Pancreas (tissue), 10 donors: ENCODE measurements around the gene VWA3B. TPM values are rescaled to one million over a fixed set of nuclear protein-coding genes. Genes with fewer than 3 reads are reported as not detected.

ENCODE experiments used
- ATAC-seq, 4 donors: fragments of 200-7000 bp; cut with Tn5 transposase; one replicate each; pipeline versions ENCODE4 v1.8.0 to v1.9.1; 2020; ENCODE audit warnings: mild to moderate bottlenecking in 4 of 4, moderate library complexity in 4 of 4
- DNase-seq, 6 donors: peaks; one replicate each; pipeline ENCODE4 v3.0.0-alpha.2; 2020
- FAIRE-seq: peaks from 2 replicates; lab custom pipeline; 2012; peaks lifted over from hg19 to GRCh38; lab: Jason Lieb, UNC
- H3K27ac ChIP-seq, 4 donors: fragments of 200-600 bp; sonication (generic); 1 replicate in 3 of 4; 2 replicates in 1 of 4; pipeline versions ENCODE4 v1.5.0 to v1.8.0; 2020
- H3K27me3 ChIP-seq, 4 donors: fragments of 200-600 bp; one replicate each; pipeline ENCODE4 v1.8.0; 2021
- H3K36me3 ChIP-seq, 3 donors: fragments of 200-600 bp; sonication (generic) in 1 of 3; one replicate each; pipeline versions ENCODE4 v1.5.0 to v1.8.0; 2020 to 2021
- H3K4me1 ChIP-seq, 3 donors: fragments of 200-600 bp; one replicate each; pipeline ENCODE4 v1.8.0; 2021
- H3K4me3 ChIP-seq, 4 donors: fragments of 200-600 bp; sonication (generic) in 2 of 4; one replicate each; pipeline versions ENCODE4 v1.5.0 to v1.8.0; 2020 to 2021
- H3K9me3 ChIP-seq, 4 donors: fragments of 200-600 bp; one replicate each; pipeline ENCODE4 v1.8.0; 2021
- CTCF ChIP-seq, 4 donors: fragments of 200-600 bp; sonication (generic) in 3 of 4; IDR thresholded peaks; one replicate each; pipeline versions ENCODE4 v1.5.0 to v1.8.0; 2021; ENCODE audit warnings: antibody characterized with exemption in 4 of 4
- WGBS, 2 donors: extraction: QIAGEN DNeasy Blood & Tissue Kit; methylation state at CpG; one replicate each; pipeline ENCODE4 v1.1.7; 2013; 5-methylcytosine and 5-hydroxymethylcytosine counted together
- intact Hi-C, 3 donors: fragments of 100-400 bp; cut with DNase I; formaldehyde crosslinking; loops; one replicate each; pipeline versions ENCODE4 v1.11.1 to v1.14.2; 2022
- polyA plus RNA-seq, 2 donors: library from polyadenylated mRNA; stranded (reverse); fragments of 200-250 nt; gene quantifications; one replicate each; pipeline ENCODE4 v1.2.3, GENCODE V29; 2013
- total RNA-seq, 6 donors: library from RNA; stranded (reverse); fragmentation: NEBNext Ultra II Directional in 4 of 6; extraction: Animal tissue kit (Norgen Biotek cat#: 25700) in 4 of 6; gene quantifications; one replicate each; pipeline versions ENCODE4 v1.2.1 to v1.2.4, GENCODE V29; 2021 to 2023
- donor health status: healthy with polysubstance abuse.
- donor health status: DM: no; HTN: no; CAD: no; lungs with moderate emphysema.
- donor health status: DM: no; HTN: no; CAD: no.
- donor health status: control.
- donor health status: control.
- donor health status: Bipolar disorder and iron deficiency.
- donor health status: DM: yes; HTN: yes; CAD: no.
- donor health status: DM: no; HTN: no; CAD: no.
- donor health status: DM: no; HTN: no; CAD: no.
- donor health status: DM: yes; HTN: yes; CAD: no.

Gene VWA3B
- total and polyA plus RNA-seq, 8 donors, result 0.04 to 0.24 (median 0.07) TPM; not detected in 5

- no peak overlapping the region for H3K27ac ChIP-seq
- no peak for TF ChIP-seq CTCF (IDR thresholded peaks at IDR 0.05)
- no peaks in the 10 kb centered on the region for H3K27me3 ChIP-seq
- 76 to 77% methylated on average over 8 of the region's 8 CpGs for WGBS, 2 donors
- no peaks in the 10 kb centered on the region for H3K36me3 ChIP-seq
- FAIRE-seq, result no peak
- intact Hi-C loops, result no loop called here
- no peak for DNase-seq
- H3K9me3 ChIP-seq, result no peaks in the 10 kb centered on the region
- no peak for ATAC-seq
- no peaks in the 10 kb centered on the region for H3K4me1 ChIP-seq
- H3K4me3 ChIP-seq, result no peak overlapping the region
Measured at GRCh38 chr2:98157557-98157956, 70.6 kb downstream of the VWA3B start.

- Histone ChIP-seq H3K27ac (no peak overlapping the region), H3K4me3 (no peak overlapping the region), H3K27me3 (no peaks in the 10 kb centered on the region), H3K4me1 (no peaks in the 10 kb centered on the region), H3K9me3 (no peaks in the 10 kb centered on the region), H3K36me3 (no peaks in the 10 kb centered on the region)
- FAIRE-seq (no peak), ATAC-seq (peak; percentile 29 to 75 (median 68)), DNase-seq (peak in 1 of 6 donors; percentile 12)
- 57 to 63% methylated on average over 8 of the region's 8 CpGs for WGBS, 2 donors
- intact Hi-C loops, result no loop called here
- TF ChIP-seq CTCF (IDR thresholded peaks at IDR 0.05), result no peak
Measured at GRCh38 chr2:98158305-98158704, 71.3 kb downstream of the VWA3B start.

GRCh38 chr2:98160554-98160953, 73.6 kb downstream of the VWA3B start:
- no peaks in the 10 kb centered on the region for H3K27me3 ChIP-seq
- H3K4me3 ChIP-seq, result no peak overlapping the region
- H3K36me3 ChIP-seq, result no peaks in the 10 kb centered on the region
- intact Hi-C loops, result no loop called here
- FAIRE-seq (no peak), DNase-seq (no peak), ATAC-seq (no peak)
- 82 to 85% methylated on average over 4 of the region's 4 CpGs for WGBS, 2 donors
- no peaks in the 10 kb centered on the region for H3K9me3 ChIP-seq
- no peak for TF ChIP-seq CTCF (IDR thresholded peaks at IDR 0.05)
- no peaks in the 10 kb centered on the region for H3K4me1 ChIP-seq
- no peak overlapping the region for H3K27ac ChIP-seq

- Histone ChIP-seq H3K36me3 (no peaks in the 10 kb centered on the region), H3K9me3 (no peaks in the 10 kb centered on the region), H3K4me3 (no peak overlapping the region), H3K27me3 (no peaks in the 10 kb centered on the region), H3K4me1 (no peaks in the 10 kb centered on the region), H3K27ac (no peak overlapping the region)
- ATAC-seq (no peak), FAIRE-seq (no peak), DNase-seq (no peak)
- 71 to 76% methylated on average over 4 of the region's 4 CpGs for WGBS, 2 donors
- intact Hi-C loops, result no loop called here
- TF ChIP-seq CTCF (IDR thresholded peaks at IDR 0.05), result no peak
Measured at GRCh38 chr2:98161186-98161585, 74.2 kb downstream of the VWA3B start.

- no peak for DNase-seq
- TF ChIP-seq CTCF (IDR thresholded peaks at IDR 0.05), result no peak
- ATAC-seq, result no peak
- Histone ChIP-seq H3K36me3 (no peaks in the 10 kb centered on the region), H3K27ac (no peak overlapping the region), H3K27me3 (no peaks in the 10 kb centered on the region), H3K4me1 (no peaks in the 10 kb centered on the region), H3K4me3 (no peak overlapping the region), H3K9me3 (no peaks in the 10 kb centered on the region)
- no peak for FAIRE-seq
- intact Hi-C loops, result no loop called here
- whole genome bisulfite sequencing, 2 donors, result 83 to 92% methylated on average over 2 of the region's 2 CpGs
Measured at GRCh38 chr2:98164256-98164655, 77.3 kb downstream of the VWA3B start.
